22Rv1 (cell line): ENCODE measurements around the gene USP34.

Source experiments
- H3K27ac ChIP-seq: fragments of 450-650 bp; 2 replicates; pipeline ENCODE4 v1.5.1; 2017
- CTCF ChIP-seq: fragments of 450-650 bp; IDR thresholded peaks from 2 replicates; pipeline ENCODE4 v1.5.1; 2017; ENCODE audit warnings: mild to moderate bottlenecking
- ZFX ChIP-seq: fragments of 450-650 bp; IDR thresholded peaks from 2 replicates; pipeline ENCODE4 v1.6.1; 2017; ENCODE audit warnings: antibody characterized with exemption, borderline replicate concordance

USP34 gene

GRCh38 chr2:61275575-61276184 lies 195.2 kb downstream of the USP34 start:
- TF ChIP-seq CTCF: no peak
- TF ChIP-seq ZFX: no peak
- no peak overlapping the region for H3K27ac ChIP-seq

- TF ChIP-seq CTCF (no peak), ZFX (no peak)
- H3K27ac ChIP-seq: no peak overlapping the region
Measured at GRCh38 chr2:61272421-61273070, 198.3 kb downstream of the USP34 start.

- no peak overlapping the region for H3K27ac ChIP-seq
- no peak for TF ChIP-seq ZFX
- TF ChIP-seq CTCF: no peak
Measured at GRCh38 chr2:61268249-61268648, 202.6 kb downstream of the USP34 start.

GRCh38 chr2:61266632-61267505 lies 204.0 kb downstream of the USP34 start:
- TF ChIP-seq ZFX (no peak), CTCF (no peak)
- no peak overlapping the region for H3K27ac ChIP-seq

- H3K27ac ChIP-seq: no peak overlapping the region
- TF ChIP-seq ZFX (no peak), CTCF (no peak)
Measured at GRCh38 chr2:61263830-61264229, 207.1 kb downstream of the USP34 start.

GRCh38 chr2:61262699-61263098 lies 208.2 kb downstream of the USP34 start:
- TF ChIP-seq ZFX (no peak), CTCF (no peak)
- H3K27ac ChIP-seq: no peak overlapping the region
